Airway epithelial cell (primary cell): ENCODE results near the gene EPAS1. TPM values are rescaled to one million over a fixed set of nuclear protein-coding genes. Genes with fewer than 3 reads are reported as not detected.

Experiments used
- total RNA-seq: library from RNA; depleted of rRNA; stranded (reverse); fragments of >200 nt; gene quantifications from 2 replicates; pipeline ENCODE4 v1.2.3, GENCODE V29; 2015

The EPAS1 gene
- 137 and 155 TPM in 2 replicates for total RNA-seq

GRCh38 chr2:46296840-46297545 lies at the start of gene EPAS1:
EPAS1 (plus strand) TSS chr2:46297407; CDS start chr2:46297912, 505 bp downstream.

Other genes starting within 250 kb of the EPAS1 start
- not detected in 2 replicates for gene TMEM247, start 182.2 kb downstream of the EPAS1 start, total RNA-seq
- 16.5 and 24.2 TPM in 2 replicates for gene RHOQ, start 245.1 kb downstream of the EPAS1 start, total RNA-seq
- gene ATP6V1E2, start 245.2 kb downstream of the EPAS1 start, total RNA-seq: 4.8 and 6.1 TPM in 2 replicates